SK-N-SH treated with all-trans-retinoic acid at 6 μM for 48 hours (cell line): ENCODE data around the gene C15orf62.

Experiments
- ATAC-seq: fragments of 200-7000 bp; cut with Tn5 transposase; 3 replicates; pipeline ENCODE4 v1.9.1; 2020; ENCODE audit warnings: mild to moderate bottlenecking, moderate library complexity
- ARNTL ChIP-seq: fragments of 450-650 bp; formaldehyde crosslinking; IDR thresholded peaks from 2 replicates; pipeline ENCODE4 v1.5.0; 2020; ENCODE audit warnings: low read depth, mild to moderate bottlenecking, moderate library complexity, borderline replicate concordance
- BACH2 ChIP-seq: fragments of 250-450 bp; sonication (Bioruptor Pico); IDR thresholded peaks from 2 replicates; pipeline ENCODE4 v1.9.0; 2021; ENCODE audit warnings: mild to moderate bottlenecking, borderline replicate concordance
- CREB5 ChIP-seq: fragments of 250-450 bp; sonication (Bioruptor Pico); IDR thresholded peaks from 2 replicates; pipeline ENCODE4 v1.5.1; 2020; ENCODE audit warnings: low read depth, mild to moderate bottlenecking, moderate library complexity
- CSDC2 ChIP-seq: fragments of 250-450 bp; sonication (Bioruptor Pico); IDR thresholded peaks from 2 replicates; pipeline ENCODE4 v1.5.0; 2020; ENCODE audit warnings: mild to moderate bottlenecking, moderate library complexity
- ESRRG ChIP-seq: fragments of 250-450 bp; sonication (Bioruptor Pico); IDR thresholded peaks from 2 replicates; pipeline ENCODE4 v1.6.1; 2021; ENCODE audit warnings: mild to moderate bottlenecking
- GLIS3 ChIP-seq: fragments of 250-450 bp; sonication (Bioruptor Pico); IDR thresholded peaks from 2 replicates; pipeline ENCODE4 v1.5.0; 2020; ENCODE audit warnings: mild to moderate bottlenecking, moderate library complexity
- ISL1 ChIP-seq: fragments of 250-450 bp; sonication (Bioruptor Pico); IDR thresholded peaks from 2 replicates; pipeline ENCODE4 v2.1.2; 2022; ENCODE audit warnings: mild to moderate bottlenecking, moderate library complexity
- OSR1 ChIP-seq: fragments of 250-450 bp; sonication (Bioruptor Pico); IDR thresholded peaks from 2 replicates; pipeline ENCODE4 v1.8.0; 2022; ENCODE audit warnings: moderate library complexity, mild to moderate bottlenecking, inconsistent platforms
- POU6F1 ChIP-seq: fragments of 250-450 bp; sonication (Bioruptor Pico); IDR thresholded peaks from 2 replicates; pipeline ENCODE4 v1.8.0; 2021; ENCODE audit warnings: low read depth, mild to moderate bottlenecking, moderate library complexity, borderline replicate concordance
- PPARA ChIP-seq: fragments of 250-450 bp; sonication (Bioruptor Pico); IDR thresholded peaks from 2 replicates; pipeline ENCODE4 v1.5.0; 2020; ENCODE audit warnings: mild to moderate bottlenecking, borderline replicate concordance
- RARB ChIP-seq: fragments of 250-450 bp; sonication (Bioruptor Pico); IDR thresholded peaks from 2 replicates; pipeline ENCODE4 v1.8.0; 2021; ENCODE audit warnings: mild to moderate bottlenecking, moderate library complexity
- SNAI2 ChIP-seq: fragments of 250-450 bp; sonication (Bioruptor Pico); IDR thresholded peaks from 2 replicates; pipeline ENCODE4 v1.5.0; 2020; ENCODE audit warnings: mild to moderate bottlenecking, moderate library complexity
- TCF4 ChIP-seq: fragments of 250-450 bp; sonication (Bioruptor Pico); IDR thresholded peaks from 2 replicates; pipeline ENCODE4 v1.8.0; 2021; ENCODE audit warnings: mild to moderate bottlenecking, moderate library complexity, borderline replicate concordance
- TOX ChIP-seq: fragments of 250-450 bp; sonication (Bioruptor Pico); IDR thresholded peaks from 2 replicates; pipeline ENCODE4 v1.8.0; 2021; ENCODE audit warnings: mild to moderate bottlenecking, moderate library complexity, borderline replicate concordance
- ZFP3 ChIP-seq: fragments of 250-450 bp; sonication (Bioruptor Pico); IDR thresholded peaks from 2 replicates; pipeline ENCODE4 v1.5.0; 2020; ENCODE audit warnings: mild to moderate bottlenecking, moderate library complexity
- ZFP30 ChIP-seq: fragments of 450-650 bp; formaldehyde crosslinking; IDR thresholded peaks from 2 replicates; pipeline ENCODE4 v1.5.0; 2022; ENCODE audit warnings: mild to moderate bottlenecking, moderate library complexity
- ZNF565 ChIP-seq: fragments of 450-650 bp; formaldehyde crosslinking; conservative IDR thresholded peaks from 2 replicates; pipeline ENCODE4 v1.5.0; 2020; ENCODE audit warnings: low read depth, mild to moderate bottlenecking, moderate library complexity
- ZNF70 ChIP-seq: fragments of 450-650 bp; formaldehyde crosslinking; IDR thresholded peaks from 2 replicates; pipeline ENCODE4 v1.5.0; 2020; ENCODE audit warnings: mild to moderate bottlenecking, moderate library complexity
- ZNF8 ChIP-seq: fragments of 450-650 bp; formaldehyde crosslinking; IDR thresholded peaks from 2 replicates; pipeline ENCODE4 v1.5.0; 2020; ENCODE audit warnings: mild to moderate bottlenecking, moderate library complexity
- TF ChIP-seq, protein P1 (sequence below): fragments of 250-450 bp; sonication (Bioruptor Pico); IDR thresholded peaks from 2 replicates; pipeline ENCODE4 v1.8.0; 2020; ENCODE audit warnings: mild to moderate bottlenecking, moderate library complexity, borderline replicate concordance
- TF ChIP-seq, protein P2 (sequence below): fragments of 250-450 bp; sonication (Bioruptor Pico); IDR thresholded peaks from 2 replicates; pipeline ENCODE4 v1.5.0; 2020; ENCODE audit warnings: mild to moderate bottlenecking, moderate library complexity
- TF ChIP-seq, protein P3 (sequence below): fragments of 250-450 bp; sonication (Bioruptor Pico); IDR thresholded peaks from 2 replicates; pipeline ENCODE4 v1.5.1; 2021; ENCODE audit warnings: mild to moderate bottlenecking, moderate library complexity

The C15orf62 gene

GRCh38 chr15:40722934-40723333 lies 46.8 kb upstream of the C15orf62 start:
- TF ChIP-seq POU6F1 (CRISPR knock-in tag) (no peak), ZNF8 (CRISPR knock-in tag) (no peak), ARNTL (CRISPR knock-in tag) (no peak), ESRRG (CRISPR knock-in tag) (no peak), ZFP30 (CRISPR knock-in tag) (no peak), RARB (no peak), CREB5 (CRISPR knock-in tag) (no peak), PPARA (CRISPR knock-in tag) (no peak), TOX (no peak), ISL1 (CRISPR knock-in tag) (no peak), TCF4 (CRISPR knock-in tag) (no peak), ZNF70 (no peak), BACH2 (CRISPR knock-in tag) (no peak)
- TF ChIP-seq, protein P1, sequence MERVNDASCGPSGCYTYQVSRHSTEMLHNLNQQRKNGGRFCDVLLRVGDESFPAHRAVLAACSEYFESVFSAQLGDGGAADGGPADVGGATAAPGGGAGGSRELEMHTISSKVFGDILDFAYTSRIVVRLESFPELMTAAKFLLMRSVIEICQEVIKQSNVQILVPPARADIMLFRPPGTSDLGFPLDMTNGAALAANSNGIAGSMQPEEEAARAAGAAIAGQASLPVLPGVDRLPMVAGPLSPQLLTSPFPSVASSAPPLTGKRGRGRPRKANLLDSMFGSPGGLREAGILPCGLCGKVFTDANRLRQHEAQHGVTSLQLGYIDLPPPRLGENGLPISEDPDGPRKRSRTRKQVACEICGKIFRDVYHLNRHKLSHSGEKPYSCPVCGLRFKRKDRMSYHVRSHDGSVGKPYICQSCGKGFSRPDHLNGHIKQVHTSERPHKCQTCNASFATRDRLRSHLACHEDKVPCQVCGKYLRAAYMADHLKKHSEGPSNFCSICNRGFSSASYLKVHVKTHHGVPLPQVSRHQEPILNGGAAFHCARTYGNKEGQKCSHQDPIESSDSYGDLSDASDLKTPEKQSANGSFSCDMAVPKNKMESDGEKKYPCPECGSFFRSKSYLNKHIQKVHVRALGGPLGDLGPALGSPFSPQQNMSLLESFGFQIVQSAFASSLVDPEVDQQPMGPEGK (CRISPR knock-in tag): no peak
- TF ChIP-seq, protein P2, sequence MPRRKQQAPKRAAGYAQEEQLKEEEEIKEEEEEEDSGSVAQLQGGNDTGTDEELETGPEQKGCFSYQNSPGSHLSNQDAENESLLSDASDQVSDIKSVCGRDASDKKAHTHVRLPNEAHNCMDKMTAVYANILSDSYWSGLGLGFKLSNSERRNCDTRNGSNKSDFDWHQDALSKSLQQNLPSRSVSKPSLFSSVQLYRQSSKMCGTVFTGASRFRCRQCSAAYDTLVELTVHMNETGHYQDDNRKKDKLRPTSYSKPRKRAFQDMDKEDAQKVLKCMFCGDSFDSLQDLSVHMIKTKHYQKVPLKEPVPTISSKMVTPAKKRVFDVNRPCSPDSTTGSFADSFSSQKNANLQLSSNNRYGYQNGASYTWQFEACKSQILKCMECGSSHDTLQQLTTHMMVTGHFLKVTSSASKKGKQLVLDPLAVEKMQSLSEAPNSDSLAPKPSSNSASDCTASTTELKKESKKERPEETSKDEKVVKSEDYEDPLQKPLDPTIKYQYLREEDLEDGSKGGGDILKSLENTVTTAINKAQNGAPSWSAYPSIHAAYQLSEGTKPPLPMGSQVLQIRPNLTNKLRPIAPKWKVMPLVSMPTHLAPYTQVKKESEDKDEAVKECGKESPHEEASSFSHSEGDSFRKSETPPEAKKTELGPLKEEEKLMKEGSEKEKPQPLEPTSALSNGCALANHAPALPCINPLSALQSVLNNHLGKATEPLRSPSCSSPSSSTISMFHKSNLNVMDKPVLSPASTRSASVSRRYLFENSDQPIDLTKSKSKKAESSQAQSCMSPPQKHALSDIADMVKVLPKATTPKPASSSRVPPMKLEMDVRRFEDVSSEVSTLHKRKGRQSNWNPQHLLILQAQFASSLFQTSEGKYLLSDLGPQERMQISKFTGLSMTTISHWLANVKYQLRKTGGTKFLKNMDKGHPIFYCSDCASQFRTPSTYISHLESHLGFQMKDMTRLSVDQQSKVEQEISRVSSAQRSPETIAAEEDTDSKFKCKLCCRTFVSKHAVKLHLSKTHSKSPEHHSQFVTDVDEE: no peak

DNA sequence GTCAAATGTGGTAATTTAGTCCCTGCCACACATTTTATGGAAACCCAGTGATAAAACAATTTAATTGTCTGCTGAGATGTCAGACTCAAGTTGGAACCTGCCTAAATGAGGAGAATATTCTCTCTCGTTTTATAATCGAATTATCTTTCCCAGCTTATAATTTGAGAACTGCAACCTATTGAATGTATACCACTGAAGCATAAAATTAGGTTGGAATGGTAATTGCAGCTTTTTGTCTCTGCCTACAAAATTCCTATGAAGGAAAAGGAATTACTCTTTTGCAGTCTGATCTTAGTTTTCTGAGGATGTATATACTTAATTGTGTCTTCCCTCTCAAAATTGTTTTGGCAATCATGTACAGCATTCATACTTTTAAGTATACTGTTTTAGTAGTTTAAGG lies 45.9 kb upstream of the C15orf62 start:
- ATAC-seq: no peak
- TF ChIP-seq ZFP3 (CRISPR knock-in tag): no peak
- TF ChIP-seq ZNF8 (CRISPR knock-in tag): no peak
- TF ChIP-seq, protein P3, sequence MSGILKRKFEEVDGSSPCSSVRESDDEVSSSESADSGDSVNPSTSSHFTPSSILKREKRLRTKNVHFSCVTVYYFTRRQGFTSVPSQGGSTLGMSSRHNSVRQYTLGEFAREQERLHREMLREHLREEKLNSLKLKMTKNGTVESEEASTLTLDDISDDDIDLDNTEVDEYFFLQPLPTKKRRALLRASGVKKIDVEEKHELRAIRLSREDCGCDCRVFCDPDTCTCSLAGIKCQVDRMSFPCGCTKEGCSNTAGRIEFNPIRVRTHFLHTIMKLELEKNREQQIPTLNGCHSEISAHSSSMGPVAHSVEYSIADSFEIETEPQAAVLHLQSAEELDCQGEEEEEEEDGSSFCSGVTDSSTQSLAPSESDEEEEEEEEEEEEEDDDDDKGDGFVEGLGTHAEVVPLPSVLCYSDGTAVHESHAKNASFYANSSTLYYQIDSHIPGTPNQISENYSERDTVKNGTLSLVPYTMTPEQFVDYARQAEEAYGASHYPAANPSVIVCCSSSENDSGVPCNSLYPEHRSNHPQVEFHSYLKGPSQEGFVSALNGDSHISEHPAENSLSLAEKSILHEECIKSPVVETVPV: no peak
- TF ChIP-seq CREB5 (CRISPR knock-in tag): no peak
- TF ChIP-seq BACH2 (CRISPR knock-in tag): no peak
- TF ChIP-seq OSR1: no peak
- TF ChIP-seq, protein P1 (CRISPR knock-in tag): no peak
- TF ChIP-seq ISL1 (CRISPR knock-in tag): no peak
- TF ChIP-seq ZFP30 (CRISPR knock-in tag): no peak
- no peak for TF ChIP-seq POU6F1 (CRISPR knock-in tag)
- no peak for TF ChIP-seq GLIS3 (CRISPR knock-in tag)
- no peak for TF ChIP-seq CSDC2
- no peak for TF ChIP-seq ZNF565
- TF ChIP-seq, protein P2: no peak
- no peak for TF ChIP-seq ZNF70
- TF ChIP-seq RARB: no peak
- TF ChIP-seq SNAI2 (CRISPR knock-in tag): no peak
- TF ChIP-seq TCF4 (CRISPR knock-in tag): no peak

More at GRCh38 chr15:40722934-40723333, 46.8 kb upstream of the C15orf62 start:
- ATAC-seq: no peak
